ENCODE results near the gene MAP3K15. TPM values are rescaled to one million over a fixed set of nuclear protein-coding genes. Genes with fewer than 3 reads are reported as not detected.

MAP3K15 gene
- polyA plus RNA-seq, 1 of the 3 experiments (the other 2 are of a cell fraction) = 0.07 TPM

- Histone ChIP-seq H3K36me3 (replicated peaks in 1 of 2; ENCODE audit: control insufficient read depth in 1 of 2, insufficient read depth in 2 of 2, low read length in 1 of 2) (peaks cover 9 to 20% of the 10 kb centered on the region in 2 experiments), H3K9ac (no peak overlapping the region), H3F3A (replicated peaks; ENCODE audit: insufficient read depth) (no peaks in the 10 kb centered on the region), H3K27me3 (ENCODE audit: insufficient read depth) (no peaks in the 10 kb centered on the region; the same call in 1 of the 2 replicates), H2AFZ (ENCODE audit: low read depth) (no peak overlapping the region), H3K27ac (ENCODE audit: low read depth in 2 of 2, low read length in 1 of 2) (no peak overlapping the region), H3K4me3 (ENCODE audit: low read depth in 2 of 2, low read length in 1 of 2) (no peak overlapping the region), H3K9me2 (no peaks in the 10 kb centered on the region), H3K4me2 (no peak overlapping the region), H4K20me1 (ENCODE audit: insufficient read depth) (0 out of 2 replicates have a peak, but pooled peaks cover 9% of the 10 kb centered on the region), H3K79me2 (ENCODE audit: insufficient read depth) (peaks cover 46% of the 10 kb centered on the region), H3K9me3 (no peaks in the 10 kb centered on the region), H3K4me1 (ENCODE audit: control insufficient read depth in 1 of 2, insufficient read depth in 2 of 2, low read depth in 1 of 2, low read length in 1 of 2) (peaks cover 0 to 6% of the 10 kb centered on the region in 2 experiments; a peak in 1 of 4 replicates)
- ChIA-PET POLR2A (no interaction called here), CTCF (interaction anchor here (0.6 kb wide), 1 partner anchor 20 kb away, joined by 3 read pairs; no protein-coding TSS in a partner anchor)
- no peak for DNase-seq
- 53% methylated on average over 2 of the region's 2 CpGs for WGBS (ENCODE audit: low lambda C conversion rate)
- TF ChIP-seq ZBTB33 (IDR thresholded peaks at IDR 0.05; ENCODE audit: borderline replicate concordance, low read depth) (no peak), REST (IDR thresholded peaks at IDR 0.05; ENCODE audit: low read depth, low read length) (no peak), RAD21 (IDR thresholded peaks at IDR 0.05; ENCODE audit: low read length) (no peak), FOXJ3 (CRISPR knock-in tag; IDR thresholded peaks at IDR 0.05) (no peak), GATA2 (CRISPR knock-in tag; IDR thresholded peaks at IDR 0.05) (no peak), RCOR1 (IDR thresholded peaks at IDR 0.05; ENCODE audit: low read length) (no peak), RXRA (IDR thresholded peaks at IDR 0.05; ENCODE audit: borderline replicate concordance, low read depth) (no peak)
Measured at GRCh38 chrX:19349264-19349663, 166.0 kb downstream of the MAP3K15 start.

GRCh38 chrX:19347916-19348315 is 167.4 kb downstream of the MAP3K15 start:
- WGBS (ENCODE audit: low lambda C conversion rate) = 58% methylated on average over 3 of the region's 3 CpGs
- TF ChIP-seq PBX3 (IDR thresholded peaks at IDR 0.05) = no peak
- TF ChIP-seq USF2 (IDR thresholded peaks at IDR 0.05; ENCODE audit: borderline replicate concordance, low read depth, low read length) = no peak
- no peak for TF ChIP-seq RCOR1 (IDR thresholded peaks at IDR 0.05; ENCODE audit: low read length)
- TF ChIP-seq POLR2AphosphoS5 (IDR thresholded peaks at IDR 0.05; ENCODE audit: low read depth, low read length) = no peak
- Histone ChIP-seq H3K4me2 (no peak overlapping the region), H3K9me2 (no peaks in the 10 kb centered on the region), H3K4me1 (ENCODE audit: control insufficient read depth in 1 of 2, insufficient read depth in 2 of 2, low read depth in 1 of 2, low read length in 1 of 2) (peaks cover 0 to 8% of the 10 kb centered on the region in 2 experiments; a peak in 1 of 4 replicates), H3K79me2 (ENCODE audit: insufficient read depth) (peaks cover 48% of the 10 kb centered on the region), H4K20me1 (ENCODE audit: insufficient read depth) (0 out of 2 replicates have a peak, but pooled peaks cover 9% of the 10 kb centered on the region), H3K4me3 (ENCODE audit: low read depth in 2 of 2, low read length in 1 of 2) (no peak overlapping the region), H3K9ac (no peak overlapping the region), H3K9me3 (no peaks in the 10 kb centered on the region), H3K27ac (ENCODE audit: low read depth in 2 of 2, low read length in 1 of 2) (no peak overlapping the region), H3F3A (replicated peaks; ENCODE audit: insufficient read depth) (no peaks in the 10 kb centered on the region), H3K27me3 (ENCODE audit: insufficient read depth) (no peaks in the 10 kb centered on the region; the same call in 1 of the 2 replicates), H2AFZ (ENCODE audit: low read depth) (no peak overlapping the region), H3K36me3 (replicated peaks in 1 of 2; ENCODE audit: control insufficient read depth in 1 of 2, insufficient read depth in 2 of 2, low read length in 1 of 2) (peaks cover 9 to 15% of the 10 kb centered on the region in 2 experiments)
- DNase-seq = no peak
- ChIA-PET CTCF (interaction anchor here (1.3 kb wide), 2 partner anchors 14 to 331 kb away, joined by 4 read pairs; no protein-coding TSS in a partner anchor), POLR2A (no interaction called here)
